Transverse colon (tissue), 4 donors: ENCODE measurements around the gene DPEP2NB. TPM values are rescaled to one million over a fixed set of nuclear protein-coding genes. Genes with fewer than 3 reads are reported as not detected.

ENCODE experiments used
- DNase-seq: peaks from one replicate; pipeline ENCODE4 v3.0.0-alpha.2; 2019
- H3K27ac ChIP-seq, 4 donors: fragments of 200-600 bp; sonication (generic); 2 replicates each; pipeline ENCODE4 v1.5.1; 2016 to 2018; ENCODE audit warnings: inconsistent platforms in 4 of 4
- H3K27me3 ChIP-seq: fragments of 200-600 bp; sonication (generic); 2 replicates; pipeline ENCODE4 v1.5.1; 2017; ENCODE audit warnings: inconsistent platforms
- H3K36me3 ChIP-seq, 4 donors: fragments of 200-600 bp; sonication (generic); 2 replicates each; pipeline ENCODE4 v1.5.1; 2017 to 2019; ENCODE audit warnings: inconsistent platforms in 4 of 4
- H3K4me1 ChIP-seq, 4 donors: fragments of 200-600 bp; sonication (generic); 2 replicates each; pipeline ENCODE4 v1.5.1; 2017 to 2020; ENCODE audit warnings: inconsistent platforms in 4 of 4
- H3K4me3 ChIP-seq, 4 donors: fragments of 200-600 bp; sonication (generic); 1 replicate in 1 of 4; 2 replicates in 3 of 4; pipeline versions ENCODE4 v1.5.1 to v1.6.1; 2017 to 2019; ENCODE audit warnings: inconsistent platforms in 4 of 4
- H3K9me3 ChIP-seq, 2 donors: fragments of 200-600 bp; sonication (generic); 2 replicates each; pipeline ENCODE4 v1.5.1; 2017 to 2019; ENCODE audit warnings: inconsistent platforms in 2 of 2
- EP300 ChIP-seq: sonication (generic); formaldehyde crosslinking; IDR thresholded peaks from one replicate; pipeline ENCODE4 v1.6.1; 2017; ENCODE audit warnings: antibody characterized with exemption, low read depth
- POLR2A ChIP-seq: fragments of 450-650 bp; IDR thresholded peaks from one replicate; pipeline ENCODE4 v1.6.1; 2016; ENCODE audit warnings: antibody characterized with exemption, mild to moderate bottlenecking, moderate library complexity
- POLR2AphosphoS5 ChIP-seq, 3 donors: sonication (generic); formaldehyde crosslinking; IDR thresholded peaks; one replicate each; pipeline ENCODE4 v1.6.1; 2016; ENCODE audit warnings: antibody characterized with exemption in 3 of 3
- WGBS, 2 donors: methylation state at CpG; one replicate each; pipeline ENCODE4 v1.1.5; 2018; ENCODE audit warnings: low coverage in 1 of 2; 5-methylcytosine and 5-hydroxymethylcytosine counted together
- in situ Hi-C, 4 donors: fragments of 200-750 bp; cut with MboI; loops; one replicate each; pipeline versions ENCODE4 v1.15.0 to v1.15.1; 2017; ENCODE audit warnings: low sequenced_read_pairs in 3 of 4, low pct_ligation_motif_present in 1 of 4, low pct_unique_long_range_greater_than_20kb in 1 of 4
- intact Hi-C: fragments of 100-400 bp; cut with DNase I; formaldehyde crosslinking; loops from one replicate; pipeline ENCODE4 v1.15.1; 2023; ENCODE audit warnings: low total_unique reads
- total RNA-seq, 4 donors: library from RNA; depleted of rRNA; stranded (reverse); fragments of >200 nt; gene quantifications; one replicate each; pipeline ENCODE4 v1.1.0, GENCODE V29; 2016
- TF ChIP-seq, protein P1 (sequence below), 5 experiments: fragments of 200-600 bp in 3 of 5; fragments of 450-650 bp in 2 of 5; sonication (generic) in 3 of 5; IDR thresholded peaks; 1 replicate in 2 of 5; 2 replicates in 3 of 5; pipeline ENCODE4 v1.5.1; 2016 to 2017; ENCODE audit warnings: antibody characterized with exemption in 5 of 5, inconsistent platforms in 3 of 5, mild to moderate bottlenecking in 2 of 5, moderate library complexity in 1 of 5

The DPEP2NB gene
- total RNA-seq, 4 donors from 2014 or later = not detected

DNA sequence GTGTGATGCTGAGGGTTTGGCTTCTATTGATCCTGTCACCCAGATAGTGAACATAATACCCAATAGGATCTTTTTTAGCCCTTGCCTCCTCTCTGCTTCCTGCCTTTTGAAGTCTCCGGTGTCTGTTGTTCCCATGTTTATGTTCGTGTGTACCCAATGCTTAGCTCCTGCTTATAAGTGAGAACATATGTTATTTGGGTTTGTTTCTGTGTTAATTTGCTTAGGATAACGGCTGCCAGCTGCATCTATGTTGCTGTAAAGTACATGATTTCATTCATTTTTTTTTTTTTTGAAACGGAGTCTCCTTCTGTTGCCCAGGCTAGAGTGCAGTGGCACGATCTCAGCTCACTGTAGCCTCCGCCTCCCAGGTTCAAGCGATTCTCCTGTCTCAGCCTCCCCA lies 30.4 kb upstream of the DPEP2NB start:
- DNase-seq = no peak
- no peak overlapping the region for H3K4me3 ChIP-seq
- H3K27me3 ChIP-seq = no peaks in the 10 kb centered on the region
- intact Hi-C loops = no loop called here
- in situ Hi-C loops = loop anchor here in 1 of 4 donors (10.0 kb wide), 1 partner anchor 51 kb away; the partner anchor contains the start of gene DPEP2
- H3K4me1 ChIP-seq = no peaks in the 10 kb centered on the region
- H3K36me3 ChIP-seq = peaks cover 0 to 9% (median 0%) of the 10 kb centered on the region in 4 donors
- TF ChIP-seq POLR2AphosphoS5 (IDR thresholded peaks at IDR 0.05) (no peak), EP300 (no peak), POLR2A (no peak)
- TF ChIP-seq, protein P1, sequence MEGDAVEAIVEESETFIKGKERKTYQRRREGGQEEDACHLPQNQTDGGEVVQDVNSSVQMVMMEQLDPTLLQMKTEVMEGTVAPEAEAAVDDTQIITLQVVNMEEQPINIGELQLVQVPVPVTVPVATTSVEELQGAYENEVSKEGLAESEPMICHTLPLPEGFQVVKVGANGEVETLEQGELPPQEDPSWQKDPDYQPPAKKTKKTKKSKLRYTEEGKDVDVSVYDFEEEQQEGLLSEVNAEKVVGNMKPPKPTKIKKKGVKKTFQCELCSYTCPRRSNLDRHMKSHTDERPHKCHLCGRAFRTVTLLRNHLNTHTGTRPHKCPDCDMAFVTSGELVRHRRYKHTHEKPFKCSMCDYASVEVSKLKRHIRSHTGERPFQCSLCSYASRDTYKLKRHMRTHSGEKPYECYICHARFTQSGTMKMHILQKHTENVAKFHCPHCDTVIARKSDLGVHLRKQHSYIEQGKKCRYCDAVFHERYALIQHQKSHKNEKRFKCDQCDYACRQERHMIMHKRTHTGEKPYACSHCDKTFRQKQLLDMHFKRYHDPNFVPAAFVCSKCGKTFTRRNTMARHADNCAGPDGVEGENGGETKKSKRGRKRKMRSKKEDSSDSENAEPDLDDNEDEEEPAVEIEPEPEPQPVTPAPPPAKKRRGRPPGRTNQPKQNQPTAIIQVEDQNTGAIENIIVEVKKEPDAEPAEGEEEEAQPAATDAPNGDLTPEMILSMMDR (IDR thresholded peaks at IDR 0.05) = no peak
- H3K27ac ChIP-seq = no peak overlapping the region
- H3K9me3 ChIP-seq = no peaks in the 10 kb centered on the region
- 74 to 84% methylated on average over 3 to 7 of the region's 7 CpGs for WGBS, 2 donors

GRCh38 chr16:68041783-68042182 lies 26.1 kb upstream of the DPEP2NB start:
- Histone ChIP-seq H3K4me1 (no peaks in the 10 kb centered on the region), H3K9me3 (no peaks in the 10 kb centered on the region), H3K4me3 (no peak overlapping the region), H3K27ac (no peak overlapping the region), H3K27me3 (no peaks in the 10 kb centered on the region), H3K36me3 (peaks cover 0 to 3% (median 0%) of the 10 kb centered on the region in 4 donors)
- DNase-seq = no peak
- WGBS, 2 donors = 85 to 90% methylated on average over 2 of the region's 2 CpGs
- in situ Hi-C loops (loop anchor here in 1 of 4 donors (10.0 kb wide), 1 partner anchor 47 kb away; the partner anchor contains the start of gene DPEP2), intact Hi-C loops (loop anchor here (5.0 kb wide), 1 partner anchor 224 kb away; no protein-coding TSS in a partner anchor)
- TF ChIP-seq POLR2AphosphoS5 (IDR thresholded peaks at IDR 0.05) (no peak), POLR2A (no peak), EP300 (no peak)
- TF ChIP-seq, protein P1 (IDR thresholded peaks at IDR 0.05) = no peak

DNA sequence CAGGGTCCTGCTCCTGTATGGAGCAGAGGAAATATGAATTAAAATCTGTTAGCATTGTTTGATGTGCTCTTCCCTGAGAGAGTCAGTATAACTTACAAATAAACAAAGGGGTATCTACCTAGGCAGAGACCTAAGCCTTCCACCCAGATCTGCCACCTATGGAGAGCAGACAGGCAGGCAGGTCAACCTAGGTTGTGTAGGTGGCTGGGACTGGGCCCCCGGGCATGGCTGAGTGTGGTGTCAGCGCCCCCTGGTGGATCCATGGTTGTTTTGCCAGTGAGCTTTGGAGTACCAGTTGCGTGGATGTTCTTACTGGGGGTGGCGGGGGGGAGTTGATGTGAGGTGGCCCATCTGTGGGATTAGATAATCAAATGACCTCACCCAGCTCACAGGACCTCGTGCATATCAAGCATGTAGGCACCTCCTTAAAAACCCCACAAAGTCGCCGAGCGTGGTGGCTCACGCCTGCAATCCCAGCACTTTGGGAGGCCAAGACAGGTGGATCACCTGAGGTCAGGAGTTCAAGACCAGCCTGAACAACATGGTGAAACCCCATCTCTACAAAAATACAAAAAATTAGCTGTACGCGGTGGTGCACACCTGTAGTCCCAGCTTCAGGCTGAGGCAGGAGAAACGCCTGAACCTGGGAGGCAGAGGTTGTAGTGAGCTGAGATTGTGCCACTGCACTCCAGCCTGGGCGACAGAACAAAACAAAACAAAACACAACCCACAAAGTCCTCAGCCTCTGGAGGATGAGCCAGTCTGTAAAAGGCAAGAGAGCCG lies 25.0 kb upstream of the DPEP2NB start:
- no peaks in the 10 kb centered on the region for H3K9me3 ChIP-seq
- TF ChIP-seq, protein P1 (IDR thresholded peaks at IDR 0.05) = peak; percentile 83 to 90 (median 90)
- no peak for TF ChIP-seq EP300
- TF ChIP-seq POLR2A = no peak
- TF ChIP-seq POLR2AphosphoS5 (IDR thresholded peaks at IDR 0.05) = no peak
- H3K4me1 ChIP-seq = no peaks in the 10 kb centered on the region
- peak; percentile 89 for DNase-seq
- in situ Hi-C loops = loop anchor here in 1 of 4 donors (10.0 kb wide), 1 partner anchor 46 kb away; the partner anchor contains the start of gene DPEP2
- 65 to 74% methylated on average over 6 to 13 of the region's 14 CpGs for WGBS, 2 donors
- intact Hi-C loops = loop anchor here (1.0 to 5.0 kb wide), 2 partner anchors 47 to 223 kb away; no protein-coding TSS in a partner anchor
- no peak overlapping the region for H3K4me3 ChIP-seq
- peak overlapping the region in 1 of 4 donors; percentile 18 for H3K27ac ChIP-seq
- H3K36me3 ChIP-seq = peaks cover 0 to 3% (median 0%) of the 10 kb centered on the region in 4 donors
- H3K27me3 ChIP-seq = no peaks in the 10 kb centered on the region

DNA sequence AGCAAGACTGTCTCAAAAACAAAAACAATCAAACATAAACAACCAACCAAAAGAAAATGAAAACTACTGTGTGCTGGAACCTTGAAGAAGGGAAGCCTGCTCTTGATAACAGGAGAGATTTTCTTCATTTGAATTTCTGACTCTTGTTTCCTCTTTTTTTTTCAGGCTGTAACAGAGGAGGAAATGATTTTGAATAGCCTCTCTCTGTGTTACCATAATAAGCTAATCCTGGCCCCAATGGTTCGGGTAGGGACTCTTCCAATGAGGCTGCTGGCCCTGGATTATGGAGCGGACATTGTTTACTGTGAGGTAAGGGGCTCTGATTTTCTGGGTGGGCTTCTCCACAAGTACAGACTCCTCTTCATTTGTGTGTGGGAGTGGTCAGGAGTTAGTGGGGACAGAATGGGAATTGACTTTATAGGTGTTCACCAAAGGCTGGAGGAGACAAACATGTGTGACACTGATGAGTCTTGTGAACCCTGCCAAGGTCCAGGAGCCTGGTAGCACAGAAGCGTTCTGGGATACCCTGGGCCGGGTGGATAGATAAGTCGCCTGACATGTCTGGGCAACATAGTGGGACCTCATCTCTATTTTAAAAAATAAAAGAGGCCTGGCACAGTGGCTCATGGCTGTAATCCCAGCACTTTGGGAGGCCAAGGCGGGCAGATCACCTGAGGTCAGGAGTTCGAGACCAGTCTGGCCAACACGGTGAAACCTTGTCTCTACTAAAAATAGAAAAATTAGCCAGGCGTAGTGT lies 22.3 kb upstream of the DPEP2NB start:
- no peak overlapping the region for H3K4me3 ChIP-seq
- no peak for DNase-seq
- intact Hi-C loops = no loop called here
- H3K36me3 ChIP-seq = peaks cover 0 to 3% (median 0%) of the 10 kb centered on the region in 4 donors
- H3K27ac ChIP-seq = peak overlapping the region; percentile 16 to 38 (median 28)
- 46 to 79% methylated on average over 2 to 9 of the region's 9 CpGs for WGBS, 2 donors
- no peaks in the 10 kb centered on the region for H3K9me3 ChIP-seq
- in situ Hi-C loops = no loop called here
- no peaks in the 10 kb centered on the region for H3K4me1 ChIP-seq
- no peaks in the 10 kb centered on the region for H3K27me3 ChIP-seq
- TF ChIP-seq EP300 = no peak
